IPS DF 4.7 (cell line): Measurements from ENCODE around the gene RHOU.

ENCODE experiments used
- DNase-seq: peaks from one replicate; pipeline ENCODE4 v3.0.0-alpha.2; 2013; ENCODE audit warnings: low spot score; ENCODE audit errors: extremely low read depth

RHOU gene

DNA sequence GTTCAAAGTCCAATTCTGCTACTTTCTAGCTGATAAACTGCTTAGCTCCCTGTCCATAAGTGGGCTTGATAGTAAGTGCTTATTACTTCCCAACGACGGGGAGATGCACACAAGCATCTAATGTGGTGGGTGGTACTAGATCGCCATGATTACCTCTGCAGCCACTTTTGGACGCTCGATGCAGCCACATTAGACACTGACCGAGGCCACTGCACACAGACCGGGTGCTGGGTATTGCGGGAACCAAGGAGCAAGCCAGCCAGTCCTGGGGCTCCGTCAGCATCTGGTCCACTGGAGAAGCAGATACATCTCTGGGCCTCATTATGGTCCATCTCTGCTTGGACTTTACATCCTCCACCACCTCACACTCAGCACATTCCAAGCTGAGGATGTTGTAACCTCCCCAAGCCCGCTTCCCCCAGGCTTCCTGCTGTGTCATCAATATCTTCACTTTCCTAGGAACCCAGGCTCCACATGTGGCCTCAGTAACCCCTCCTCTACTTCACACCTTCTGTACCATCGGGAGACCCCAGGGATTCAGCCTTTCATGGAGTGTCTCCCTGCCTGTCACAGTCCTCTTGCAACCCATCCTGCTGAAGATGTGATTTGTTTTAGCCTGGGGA, 48.2 kb downstream of the RHOU start:
- no peak for DNase-seq

- no peak for DNase-seq
These were observed 48.9 kb downstream of the RHOU start for GRCh38 chr1:228784181-228784580.

DNA sequence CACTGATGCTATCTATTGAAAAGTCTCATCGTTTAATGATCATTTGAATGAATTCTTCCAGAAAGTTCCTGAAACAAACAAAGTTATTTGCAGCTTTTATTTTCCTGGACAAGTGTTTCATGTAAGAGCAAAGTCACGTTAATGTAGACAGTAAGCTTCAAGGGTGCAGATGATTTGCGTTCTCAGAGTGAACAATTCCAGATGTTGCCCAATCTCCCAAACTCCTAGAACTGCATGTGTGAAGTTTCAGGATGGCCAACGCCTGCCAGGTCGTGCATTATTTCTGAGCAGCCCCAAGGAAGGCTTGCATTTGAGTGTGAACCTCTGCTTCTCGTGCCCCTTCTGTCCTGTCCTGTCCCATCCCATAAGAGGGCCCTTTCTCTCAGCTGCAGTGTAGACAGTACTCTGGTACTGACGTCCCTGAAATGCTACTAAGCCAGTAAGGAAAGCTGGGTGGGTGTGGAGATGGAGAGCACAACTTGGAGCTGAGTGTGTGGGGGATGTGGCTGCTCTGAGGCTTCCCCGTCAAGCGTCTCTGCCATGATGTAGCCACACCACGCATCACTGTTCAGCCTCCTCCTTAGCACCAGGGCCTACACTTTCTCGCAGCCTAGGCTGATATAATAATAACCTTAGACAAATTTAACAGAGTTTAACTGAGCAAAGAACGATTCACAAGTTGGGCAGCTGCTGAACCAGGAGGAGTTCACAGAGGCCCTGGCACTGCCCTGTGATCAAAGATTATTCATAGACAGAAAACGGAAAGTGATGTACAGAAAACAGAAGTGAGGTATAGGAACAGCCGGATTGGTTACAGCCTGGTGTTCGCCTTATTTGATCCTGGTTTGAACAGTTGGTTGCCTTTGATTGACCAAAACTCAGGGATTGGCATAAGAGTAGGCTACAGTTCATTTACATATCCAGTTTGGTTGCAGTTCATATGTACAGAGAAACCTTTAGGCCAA, 50.4 kb downstream of the RHOU start:
- no peak for DNase-seq

DNA sequence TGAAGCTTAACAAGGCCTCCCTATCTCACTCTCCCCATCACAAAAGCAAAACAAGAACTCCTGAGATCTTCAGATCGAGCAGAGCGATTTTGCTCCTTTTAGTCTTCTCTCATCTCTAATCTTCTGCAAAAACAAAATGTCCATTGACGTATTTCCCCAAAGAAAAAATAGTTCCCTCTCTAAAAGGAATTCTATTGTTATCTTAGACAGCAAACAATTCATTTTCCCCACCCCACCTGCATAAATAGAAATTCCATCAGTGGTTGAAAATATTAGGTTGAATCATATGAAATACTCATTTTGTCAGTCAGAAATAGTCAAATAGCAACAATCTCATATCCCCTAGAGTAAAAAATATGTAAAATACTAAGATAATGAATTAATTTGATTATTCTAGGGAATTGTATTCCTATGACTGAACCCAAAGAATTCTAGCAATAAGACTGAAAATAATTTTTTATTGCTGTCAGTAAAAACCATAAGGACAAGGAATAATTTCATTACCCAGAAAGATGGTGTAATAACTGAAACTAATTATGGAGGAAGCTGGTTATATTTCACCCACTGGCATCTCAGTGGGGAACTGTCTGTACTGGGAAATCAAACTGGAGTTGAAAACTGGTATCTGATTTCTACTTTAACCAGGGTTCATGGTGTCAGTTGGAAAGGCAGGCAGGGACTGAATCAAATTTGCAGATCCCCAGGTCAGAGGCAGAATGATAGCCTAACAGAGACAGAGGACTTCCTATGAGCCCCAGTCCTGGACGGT, 51.3 kb downstream of the RHOU start:
- DNase-seq, result no peak

GRCh38 chr1:228791791-228792190, 56.5 kb downstream of the RHOU start:
- no peak for DNase-seq

DNA sequence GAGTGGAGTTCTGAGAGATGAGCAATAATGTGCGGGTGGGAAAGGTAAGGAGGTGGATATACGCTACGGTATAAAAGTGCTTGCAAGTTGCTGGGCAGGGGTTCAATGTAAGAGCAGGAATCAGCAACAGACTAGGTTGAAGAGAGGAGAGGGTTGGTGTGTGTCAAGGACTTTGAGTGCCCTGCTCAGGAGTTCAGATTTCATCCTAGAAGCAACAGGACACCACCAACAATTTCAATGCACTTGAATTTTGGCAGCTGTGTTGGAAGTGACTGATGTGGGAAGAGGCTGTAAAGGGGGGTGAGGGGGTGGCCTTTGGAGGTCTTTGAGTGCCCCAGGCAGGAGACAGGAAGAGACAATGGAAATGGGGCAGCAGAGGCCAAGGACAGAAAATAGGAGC, 57.3 kb downstream of the RHOU start:
- no peak for DNase-seq

DNA sequence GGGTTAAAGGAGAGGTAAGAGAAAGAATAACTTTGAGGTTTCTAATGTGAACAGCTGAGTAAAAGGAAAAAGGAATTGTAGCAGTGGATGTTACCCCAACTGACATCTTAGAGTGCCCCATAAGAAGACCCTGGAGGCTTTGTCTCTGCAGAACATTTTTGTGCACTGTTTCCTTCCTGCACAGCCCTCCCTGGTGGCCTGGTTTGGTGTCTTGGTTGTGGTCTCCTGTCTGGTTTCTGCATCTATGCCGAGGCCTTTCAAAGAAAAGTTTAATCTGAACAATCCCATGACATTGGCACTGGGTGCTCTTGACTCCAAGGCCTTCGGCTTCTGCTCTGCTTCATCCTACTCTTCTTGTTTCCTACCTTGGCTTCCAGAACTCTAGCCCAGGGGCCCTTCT, 57.8 kb downstream of the RHOU start:
- DNase-seq, result no peak

DNA sequence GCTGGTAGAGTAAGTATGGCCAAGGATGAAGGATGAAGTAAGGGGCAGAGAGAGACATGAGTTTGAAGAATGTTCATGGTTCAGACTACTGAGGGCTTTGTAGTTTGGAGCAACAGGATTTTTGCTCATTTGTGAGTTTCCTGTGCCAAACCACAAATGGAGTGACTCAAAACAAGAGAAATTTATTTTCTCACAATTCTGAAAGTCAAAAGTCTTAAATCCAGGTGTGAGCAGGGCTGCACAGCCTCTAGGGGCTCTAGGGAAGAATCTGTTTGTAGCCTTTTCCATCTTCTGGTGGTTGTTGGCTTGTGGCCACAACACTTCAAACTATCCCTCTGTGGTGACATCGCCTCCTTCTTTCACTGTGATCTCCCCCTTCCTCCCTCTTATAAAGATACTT, 58.9 kb downstream of the RHOU start:
- no peak for DNase-seq

DNA sequence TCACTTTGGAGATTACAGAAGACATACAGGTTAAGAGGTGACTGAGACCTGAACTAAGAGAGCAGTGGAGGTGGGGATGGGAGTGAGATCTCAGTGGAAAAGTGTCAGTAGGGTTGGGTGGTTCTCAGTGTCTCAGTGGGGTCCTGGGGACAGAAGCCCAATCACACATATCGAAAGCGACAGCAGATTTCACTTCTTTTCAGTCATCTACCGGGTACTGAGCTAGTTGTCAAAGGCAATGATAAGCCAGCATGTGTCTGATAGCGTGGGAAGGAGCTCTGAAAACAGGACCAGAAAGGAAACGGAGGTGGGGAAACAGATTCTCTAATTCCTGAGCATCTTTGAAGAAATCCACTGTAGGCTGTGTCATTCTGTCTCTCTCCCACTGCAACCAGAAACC, 59.5 kb downstream of the RHOU start:
- DNase-seq, result no peak

- no peak for DNase-seq
These were observed 60.3 kb downstream of the RHOU start for GRCh38 chr1:228795596-228795995.
